GM19438 (cell line): ENCODE measurements around the gene HECW1.

Experiments
- ATAC-seq: cut with Tn5 transposase; IDR thresholded peaks from one replicate; pipeline ENCODE4 v1.9.1; 2021; ENCODE audit warnings: low read depth; ENCODE audit not compliant: unreplicated experiment

HECW1 gene

GRCh38 chr7:43396187-43396740 lies 283.8 kb downstream of the HECW1 start:
- ATAC-seq, result no peak

GRCh38 chr7:43398831-43399230 lies 286.4 kb downstream of the HECW1 start:
- no peak for ATAC-seq

DNA sequence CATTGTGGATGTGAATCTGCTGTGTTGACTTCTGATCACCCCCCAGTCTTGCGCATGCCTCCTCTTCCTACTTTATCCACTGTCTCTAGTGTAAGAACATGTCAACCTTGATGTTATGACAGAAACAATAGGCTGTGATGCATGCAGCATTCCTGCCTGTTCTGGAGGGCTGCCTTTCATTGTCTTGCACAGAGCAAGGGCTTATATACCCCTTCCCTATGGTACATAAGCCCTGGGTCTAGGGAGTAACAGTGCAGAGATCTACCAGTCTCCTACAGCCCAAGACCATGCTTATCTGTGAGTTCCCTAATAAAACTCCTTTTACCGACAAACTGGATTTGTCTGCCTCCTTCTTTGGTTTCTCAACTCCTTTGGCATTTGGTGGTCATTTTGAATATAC lies 293.5 kb downstream of the HECW1 start:
- no peak for ATAC-seq

DNA sequence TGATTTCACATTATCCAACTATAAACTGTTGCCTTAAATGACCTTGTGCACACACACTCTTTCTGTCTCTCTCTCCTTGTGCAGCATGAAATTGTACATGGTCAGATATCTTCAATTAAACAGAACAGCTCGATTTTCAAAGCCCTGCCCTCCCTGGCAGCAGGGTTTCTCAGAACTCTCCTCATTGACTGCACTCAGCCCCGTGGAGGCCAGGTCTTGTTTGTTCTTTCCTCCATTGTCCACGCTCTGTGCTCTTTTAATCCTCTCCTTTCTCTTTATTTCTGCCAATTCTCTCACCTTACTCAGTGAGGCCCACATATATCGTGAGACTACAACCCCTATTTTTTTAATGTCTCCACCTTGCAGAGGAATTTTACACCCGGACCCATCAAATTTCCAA lies 294.5 kb downstream of the HECW1 start:
- ATAC-seq, result no peak

DNA sequence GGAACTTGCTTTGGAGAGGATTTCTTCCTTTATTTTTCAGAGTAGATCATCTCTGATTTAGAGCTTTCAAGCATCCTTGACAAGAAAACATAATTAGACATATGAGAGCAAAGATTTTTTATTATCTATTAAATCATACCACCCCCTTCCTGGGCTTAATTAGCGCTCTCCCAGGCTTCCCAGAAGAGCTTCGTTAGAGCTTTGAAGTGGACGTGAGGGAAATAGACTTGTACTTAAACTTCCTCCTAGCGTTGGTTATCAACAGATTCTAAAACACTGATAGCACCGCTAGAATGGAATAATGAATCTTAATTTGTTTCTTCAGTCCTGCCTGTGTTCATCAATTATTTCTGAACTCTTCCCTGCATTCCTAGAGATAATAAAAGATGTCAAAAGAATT lies 296.5 kb downstream of the HECW1 start:
- no peak for ATAC-seq

GRCh38 chr7:43417455-43417854 lies 305.0 kb downstream of the HECW1 start:
- ATAC-seq, result no peak

DNA sequence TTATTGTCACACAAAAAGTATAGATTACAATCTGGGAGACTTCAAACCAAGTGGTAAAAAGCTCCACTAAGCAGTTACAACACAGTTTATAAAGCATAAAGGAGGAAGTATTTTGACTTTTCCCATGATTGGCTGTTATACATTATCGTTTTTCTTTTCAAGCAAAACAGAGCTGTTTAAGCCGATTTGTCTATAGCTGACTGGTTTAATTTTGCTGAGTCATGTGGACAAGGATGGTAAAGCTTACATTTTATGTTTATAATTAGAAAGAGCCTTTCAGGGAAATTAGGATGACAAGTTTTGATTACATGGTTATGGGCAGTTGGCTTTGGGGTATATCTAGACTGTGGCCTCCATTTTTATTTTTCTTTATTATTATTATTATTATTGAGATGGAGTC lies 318.0 kb downstream of the HECW1 start:
- ATAC-seq, result no peak

- ATAC-seq, result no peak
Measured at GRCh38 chr7:43431020-43431595, 318.7 kb downstream of the HECW1 start.

DNA sequence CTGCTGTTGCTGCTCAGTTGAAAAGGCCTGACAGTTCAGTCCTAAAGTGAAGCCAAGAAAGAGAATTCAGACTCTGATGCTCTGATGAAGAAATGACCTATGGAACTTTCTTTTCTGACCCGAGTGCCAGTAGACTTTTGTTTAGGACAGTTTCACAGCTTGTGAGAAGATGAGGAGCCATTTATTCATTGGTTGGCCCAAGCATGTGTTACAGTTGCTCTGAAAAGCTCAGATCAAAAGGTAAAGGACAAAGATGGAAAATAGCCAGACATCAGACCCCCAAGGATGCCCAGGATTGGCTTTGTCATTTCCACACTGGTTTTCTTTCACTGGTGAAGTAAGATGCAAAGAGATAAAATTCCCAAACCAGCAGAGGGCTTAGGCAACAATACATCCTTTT lies 321.2 kb downstream of the HECW1 start:
- ATAC-seq, result no peak

DNA sequence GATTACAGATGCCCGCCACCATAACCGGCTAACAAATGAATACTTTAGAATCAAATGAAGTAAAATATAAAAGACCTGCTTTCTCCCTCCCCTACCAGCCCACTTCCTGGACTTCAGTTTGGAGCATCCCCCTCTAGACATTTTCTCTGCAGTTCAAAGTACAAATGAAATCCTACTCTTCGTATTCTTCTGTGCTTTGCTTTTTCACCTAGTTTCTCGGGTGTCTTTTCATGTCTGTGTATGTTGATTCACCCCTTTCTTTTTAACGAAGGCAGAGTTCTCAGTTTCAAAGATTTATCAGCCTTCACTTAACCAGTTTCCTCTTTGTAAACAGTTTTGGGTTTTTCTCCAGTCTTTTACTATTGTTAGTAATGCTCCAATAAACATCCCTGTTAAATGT lies 324.6 kb downstream of the HECW1 start:
- ATAC-seq, result no peak

- no peak for ATAC-seq
Measured at GRCh38 chr7:43438897-43439479, 326.5 kb downstream of the HECW1 start.

DNA sequence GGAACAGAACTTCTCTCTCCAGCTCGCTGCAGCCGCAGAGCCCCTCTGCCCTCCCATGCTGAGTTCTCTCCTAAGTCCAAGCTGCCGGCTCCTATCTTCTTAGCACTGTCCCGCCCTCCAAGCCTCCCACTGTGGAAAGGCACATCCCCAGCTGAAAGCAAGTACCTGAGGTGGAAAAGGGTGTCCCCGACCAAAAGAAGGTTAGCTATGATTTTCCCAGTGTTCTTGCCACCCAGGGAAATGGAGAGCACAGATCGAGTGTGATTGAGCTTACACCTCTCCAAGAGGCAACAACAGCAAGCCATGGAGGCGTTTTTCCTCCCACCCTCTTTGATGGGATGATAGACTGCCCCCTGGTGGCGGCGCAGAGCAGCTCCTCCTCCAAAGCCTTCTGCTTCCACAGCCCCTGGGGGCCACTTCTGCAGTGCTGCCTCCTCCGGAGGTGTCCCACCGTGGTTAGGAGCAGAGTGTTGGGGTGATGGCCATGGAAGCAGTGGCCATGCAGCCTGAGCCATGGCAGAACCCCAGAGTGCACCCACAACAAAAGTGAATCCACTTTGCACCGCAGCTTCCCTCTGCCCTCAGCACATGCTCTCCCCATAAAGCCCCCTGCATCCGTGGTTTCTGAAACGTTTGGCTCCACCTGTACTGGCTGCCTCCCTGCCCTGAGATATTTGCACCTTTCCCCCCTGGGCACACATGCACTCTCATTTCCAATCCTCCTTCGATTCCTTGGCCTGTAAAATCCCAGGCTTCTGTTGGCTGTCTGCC lies 327.4 kb downstream of the HECW1 start:
- no peak for ATAC-seq

- ATAC-seq, result no peak
Measured at GRCh38 chr7:43441231-43442130, 329.0 kb downstream of the HECW1 start.

DNA sequence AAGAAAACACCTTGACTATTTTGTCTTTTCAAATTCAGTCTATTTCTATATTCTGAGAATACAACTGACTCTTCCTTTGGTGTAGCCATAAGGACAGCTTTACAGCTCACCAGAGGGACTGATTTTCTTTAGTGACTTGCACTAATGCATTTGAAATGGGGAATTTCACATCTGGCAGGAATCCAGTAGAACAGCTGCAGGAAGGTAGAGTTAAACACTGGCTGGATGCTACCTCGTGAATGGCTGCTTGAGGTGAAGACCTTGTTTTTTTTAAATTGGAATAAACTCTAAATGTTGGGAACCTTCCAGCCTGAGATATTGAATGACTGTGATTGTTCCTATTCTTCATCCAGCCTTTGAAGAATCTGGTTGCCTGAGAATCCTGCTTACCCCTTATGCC lies 330.9 kb downstream of the HECW1 start:
- no peak for ATAC-seq

- ATAC-seq, result no peak
Measured at GRCh38 chr7:43444711-43445578, 332.5 kb downstream of the HECW1 start.

- ATAC-seq, result no peak
Measured at GRCh38 chr7:43449577-43449976, 337.1 kb downstream of the HECW1 start.

- no peak for ATAC-seq
Measured at GRCh38 chr7:43450894-43451293, 338.4 kb downstream of the HECW1 start.

DNA sequence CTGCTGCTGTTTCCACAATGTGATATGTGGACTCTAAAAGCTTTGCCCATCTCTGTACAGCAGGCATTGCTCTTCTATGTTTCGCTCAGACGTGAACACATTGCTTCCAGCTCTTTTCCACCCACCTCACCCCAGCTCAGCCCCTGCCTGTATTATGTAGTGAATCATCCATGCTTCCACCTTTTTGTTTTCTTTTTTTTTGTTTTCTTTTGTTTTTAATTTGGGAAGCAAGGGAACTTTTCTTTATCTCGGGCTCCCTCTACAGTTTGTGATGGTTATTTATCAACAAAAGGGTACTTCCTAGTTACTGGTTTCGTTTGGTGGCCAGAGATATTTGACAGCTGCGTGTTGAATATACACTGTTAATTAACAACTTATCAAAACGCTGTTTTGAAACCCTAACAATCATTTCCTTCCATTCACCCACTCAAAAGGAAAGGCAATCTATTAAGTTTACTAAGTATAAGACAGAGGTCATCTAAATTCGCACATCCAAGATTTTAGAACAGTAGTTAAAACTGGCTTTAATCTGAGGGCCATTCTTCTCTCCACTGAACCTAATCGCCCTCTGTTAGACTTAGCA lies 342.6 kb downstream of the HECW1 start:
- ATAC-seq, result no peak

GRCh38 chr7:43456200-43456599 lies 343.8 kb downstream of the HECW1 start:
- no peak for ATAC-seq
